Right cardiac atrium (tissue), 5 donors: ENCODE measurements around the gene ETF1. TPM values are rescaled to one million over a fixed set of nuclear protein-coding genes. Genes with fewer than 3 reads are reported as not detected.
A peak's percentile ranks its signal among the peaks of the same experiment; 100 is the strongest.

Experiments
- ATAC-seq, 2 donors: fragments of 200-7000 bp; cut with Tn5 transposase; one replicate each; pipeline versions ENCODE4 v1.8.0 to v1.9.1; 2020; ENCODE audit warnings: moderate library complexity in 2 of 2, mild to moderate bottlenecking in 1 of 2
- DNase-seq, 3 donors: peaks; one replicate each; pipeline ENCODE4 v3.0.0-alpha.2; 2020
- H3K27ac ChIP-seq: one replicate; pipeline ENCODE4 v1.5.1; 2013; ENCODE audit warnings: mild to moderate bottlenecking, low read length, control low read depth, moderate library complexity
- H3K27me3 ChIP-seq: one replicate; pipeline ENCODE4 v1.6.1; 2013; ENCODE audit not compliant: control insufficient read depth, insufficient read depth
- H3K4me1 ChIP-seq: one replicate; pipeline ENCODE4 v1.6.1; 2013; ENCODE audit warnings: low read length; ENCODE audit not compliant: control insufficient read depth, insufficient read depth
- H3K4me3 ChIP-seq: one replicate; pipeline ENCODE4 v1.5.1; 2013; ENCODE audit warnings: low read length, control low read depth
- H3K9me3 ChIP-seq: one replicate; pipeline ENCODE4 v1.6.1; 2013; ENCODE audit warnings: low read length; ENCODE audit not compliant: control insufficient read depth
- WGBS: extraction: QIAGEN DNeasy Blood & Tissue Kit; methylation state at CpG from one replicate; pipeline ENCODE4 v1.1.7; 2013; 5-methylcytosine and 5-hydroxymethylcytosine counted together
- intact Hi-C, 4 donors: fragments of 100-400 bp; cut with DNase I; formaldehyde crosslinking; loops; one replicate each; pipeline versions ENCODE4 v1.11.0 to v1.14.0; 2022 to 2023
- polyA plus RNA-seq: library from polyadenylated mRNA; stranded (reverse); fragments of 200-250 nt; gene quantifications from one replicate; pipeline ENCODE4 v1.2.3, GENCODE V29; 2013
- total RNA-seq, 4 donors: library from RNA; stranded (reverse); fragmentation: NEBNext Ultra II Directional; extraction: Animal tissue kit (Norgen Biotek cat#: 25700); gene quantifications; one replicate each; pipeline ENCODE4 v1.2.1, GENCODE V29; 2021
- donor health status: healthy with polysubstance abuse.
- donor health status: DM: no; HTN: yes; CAD: no.
- donor health status: DM: no; HTN: no; CAD: no.
- donor health status: DM: no; HTN: yes; CAD: no; lungs with severe emphysema.
- donor health status: DM: yes; HTN: yes; CAD: no.

Gene ETF1
- total and polyA plus RNA-seq, 5 donors = 35.2 to 114 (median 78.4) TPM

- no peaks in the 10 kb centered on the region for H3K9me3 ChIP-seq
- ATAC-seq (peak; percentile 63 to 79), DNase-seq (peak in 1 of 3 donors; percentile 66)
- no peak overlapping the region for H3K27ac ChIP-seq
- WGBS = 23% methylated on average over 4 of the region's 4 CpGs
- no peaks in the 10 kb centered on the region for H3K4me1 ChIP-seq
- H3K4me3 ChIP-seq = no peak overlapping the region
- intact Hi-C loops = loop anchor here in 3 of 4 donors (5.0 kb wide), 2 partner anchors 37 to 52 kb away; partner anchors contain the start of gene EGR1 (in 1 of the 3)
- H3K27me3 ChIP-seq = no peaks in the 10 kb centered on the region
Observed at GRCh38 chr5:138504799-138505198, 38.2 kb downstream of the ETF1 start.

GRCh38 chr5:138503487-138504270 is 39.4 kb downstream of the ETF1 start:
- DNase-seq (no peak), ATAC-seq (peak; percentile 71)
- H3K4me3 ChIP-seq = no peak overlapping the region
- no peak overlapping the region for H3K27ac ChIP-seq
- WGBS = 24% methylated on average over 6 of the region's 6 CpGs
- no peaks in the 10 kb centered on the region for H3K4me1 ChIP-seq
- H3K9me3 ChIP-seq = no peaks in the 10 kb centered on the region
- H3K27me3 ChIP-seq = no peaks in the 10 kb centered on the region
- intact Hi-C loops = loop anchor here (2.0 to 5.0 kb wide), 3 partner anchors 36 to 51 kb away; partner anchors contain the start of gene EGR1 (in 1 of the 4)

- no peak for DNase-seq
- H3K4me3 ChIP-seq = no peak overlapping the region
- no peaks in the 10 kb centered on the region for H3K9me3 ChIP-seq
- no peak for ATAC-seq
- 86% methylated on average over 11 of the region's 11 CpGs for WGBS
- H3K27ac ChIP-seq = no peak overlapping the region
- intact Hi-C loops = loop anchor here (2.0 to 5.0 kb wide), 3 partner anchors 35 to 50 kb away; partner anchors contain the start of gene EGR1 (in 1 of the 4)
- H3K27me3 ChIP-seq = no peaks in the 10 kb centered on the region
- no peaks in the 10 kb centered on the region for H3K4me1 ChIP-seq
Observed at GRCh38 chr5:138502521-138502920, 40.5 kb downstream of the ETF1 start.

- ATAC-seq (no peak), DNase-seq (no peak)
- no peak overlapping the region for H3K27ac ChIP-seq
- 81% methylated on average over 4 of the region's 4 CpGs for WGBS
- no peaks in the 10 kb centered on the region for H3K4me1 ChIP-seq
- intact Hi-C loops = loop anchor here (2.0 to 5.0 kb wide), 3 partner anchors 35 to 50 kb away; partner anchors contain the start of gene EGR1 (in 1 of the 4)
- no peaks in the 10 kb centered on the region for H3K27me3 ChIP-seq
- no peak overlapping the region for H3K4me3 ChIP-seq
- no peaks in the 10 kb centered on the region for H3K9me3 ChIP-seq
Observed at GRCh38 chr5:138502121-138502520, 40.9 kb downstream of the ETF1 start.

GRCh38 chr5:138498376-138498775 is 44.7 kb downstream of the ETF1 start:
- DNase-seq = no peak
- Histone ChIP-seq H3K27ac (no peak overlapping the region), H3K4me1 (no peaks in the 10 kb centered on the region), H3K4me3 (no peak overlapping the region), H3K27me3 (no peaks in the 10 kb centered on the region), H3K9me3 (no peaks in the 10 kb centered on the region)
- WGBS = 53% methylated on average over 4 of the region's 4 CpGs
- intact Hi-C loops = no loop called here
- no peak for ATAC-seq

- H3K4me1 ChIP-seq = no peaks in the 10 kb centered on the region
- no peak for DNase-seq
- H3K4me3 ChIP-seq = no peak overlapping the region
- H3K9me3 ChIP-seq = no peaks in the 10 kb centered on the region
- 85% methylated on average over 7 of the region's 7 CpGs for WGBS
- no peak overlapping the region for H3K27ac ChIP-seq
- intact Hi-C loops = no loop called here
- no peaks in the 10 kb centered on the region for H3K27me3 ChIP-seq
- no peak for ATAC-seq
Observed at GRCh38 chr5:138495351-138495750, 47.7 kb downstream of the ETF1 start.

- Histone ChIP-seq H3K4me3 (peak overlapping the region; percentile 70), H3K27ac (no peak overlapping the region), H3K9me3 (no peaks in the 10 kb centered on the region), H3K4me1 (no peaks in the 10 kb centered on the region), H3K27me3 (no peaks in the 10 kb centered on the region)
- DNase-seq (no peak), ATAC-seq (no peak)
- 21% methylated on average over 10 of the region's 10 CpGs for WGBS
- intact Hi-C loops = no loop called here
Observed at GRCh38 chr5:138492560-138493045, 50.4 kb downstream of the ETF1 start.

- DNase-seq = peak; percentile 94 to 97 (median 96)
- no peaks in the 10 kb centered on the region for H3K4me1 ChIP-seq
- no peaks in the 10 kb centered on the region for H3K9me3 ChIP-seq
- H3K4me3 ChIP-seq = peak overlapping the region; percentile 70
- 2% methylated on average over 93 of the region's 93 CpGs for WGBS
- H3K27ac ChIP-seq = no peak overlapping the region
- peak; percentile 97 to 98 for ATAC-seq
- no peaks in the 10 kb centered on the region for H3K27me3 ChIP-seq
- intact Hi-C loops = no loop called here
Observed at GRCh38 chr5:138491669-138492559, 51.1 kb downstream of the ETF1 start.

GRCh38 chr5:138491284-138491648 is 51.8 kb downstream of the ETF1 start:
- peak in 1 of 3 donors; percentile 32 for DNase-seq
- Histone ChIP-seq H3K27ac (no peak overlapping the region), H3K9me3 (no peaks in the 10 kb centered on the region), H3K27me3 (no peaks in the 10 kb centered on the region), H3K4me3 (peak overlapping the region; percentile 70), H3K4me1 (no peaks in the 10 kb centered on the region)
- 59% methylated on average over 11 of the region's 11 CpGs for WGBS
- ATAC-seq = peak in 1 of 2 donors; percentile 1
- intact Hi-C loops = no loop called here

- 84% methylated on average over 12 of the region's 12 CpGs for whole genome bisulfite sequencing
- no peaks in the 10 kb centered on the region for H3K27me3 ChIP-seq
- no peaks in the 10 kb centered on the region for H3K9me3 ChIP-seq
- intact Hi-C loops = no loop called here
- H3K4me3 ChIP-seq = no peak overlapping the region
- H3K27ac ChIP-seq = no peak overlapping the region
- DNase-seq (no peak), ATAC-seq (no peak)
- H3K4me1 ChIP-seq = no peaks in the 10 kb centered on the region
Observed at GRCh38 chr5:138490648-138491283, 52.3 kb downstream of the ETF1 start.
